ENCODE results near the gene CARD6.
A peak's percentile ranks its signal among the peaks of the same experiment; 100 is the strongest.
"Not testable (repeated sequence)": the region's sequence is repeated elsewhere in the genome, so short reads cannot be mapped to it uniquely, and the experiment has no call there.

Gene CARD6

DNA sequence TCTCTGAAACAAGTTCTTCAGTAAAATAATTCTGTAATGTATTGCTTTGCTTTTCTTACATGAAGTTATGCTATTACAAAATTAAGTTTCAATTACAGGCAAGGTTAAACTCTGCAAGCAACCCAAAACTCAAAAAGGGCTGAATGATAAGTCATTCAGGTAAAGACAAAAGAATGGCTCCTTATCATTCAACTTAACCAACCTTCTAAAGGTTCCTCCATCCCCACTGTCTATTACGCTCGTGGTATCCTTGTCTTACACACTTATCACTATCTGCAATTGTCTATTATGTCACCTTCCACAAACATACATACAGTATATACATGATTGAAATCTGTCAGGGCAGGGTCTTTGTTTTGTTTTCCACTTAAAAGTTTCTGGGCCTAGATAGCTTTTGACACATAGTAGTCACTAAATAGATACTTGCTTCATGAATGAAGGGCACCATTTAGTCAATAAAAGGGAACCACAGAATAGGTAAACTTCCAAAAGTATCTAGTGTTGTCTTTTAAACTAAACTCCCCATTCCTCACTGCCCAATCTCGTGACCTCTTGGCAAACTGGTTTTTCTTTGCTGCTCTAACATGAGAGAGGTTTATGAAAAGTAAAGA, 13.0 kb upstream of the CARD6 start:
- DNase-seq, result no peak

- no peak for DNase-seq
Measured at GRCh38 chr5:40828690-40829661, 12.2 kb upstream of the CARD6 start.

- no peak for DNase-seq
Measured at GRCh38 chr5:40829748-40830533, 11.2 kb upstream of the CARD6 start.

- DNase-seq, result no peak
Measured at GRCh38 chr5:40831346-40832210, 9.6 kb upstream of the CARD6 start.

DNA sequence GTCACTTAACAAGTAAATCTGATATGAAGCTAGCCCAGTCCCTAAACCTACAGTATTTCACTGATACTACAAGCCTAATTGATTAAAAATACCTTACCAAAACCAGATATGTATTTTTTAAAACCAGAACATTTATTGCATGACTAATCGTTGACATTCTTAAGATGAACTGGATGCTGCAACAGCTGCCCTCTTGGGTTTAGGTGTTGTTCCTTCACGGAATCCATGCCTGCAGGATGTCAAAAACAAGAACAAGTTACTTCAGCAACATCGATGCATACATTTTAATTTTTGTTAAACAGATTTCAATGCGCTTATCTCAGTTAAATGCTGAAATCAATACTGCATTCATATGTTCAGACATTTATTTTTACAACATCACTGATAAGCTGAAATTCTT, 8.8 kb upstream of the CARD6 start:
- DNase-seq, result no peak

GRCh38 chr5:40833712-40834229, 7.4 kb upstream of the CARD6 start:
- DNase-seq, result no peak

DNA sequence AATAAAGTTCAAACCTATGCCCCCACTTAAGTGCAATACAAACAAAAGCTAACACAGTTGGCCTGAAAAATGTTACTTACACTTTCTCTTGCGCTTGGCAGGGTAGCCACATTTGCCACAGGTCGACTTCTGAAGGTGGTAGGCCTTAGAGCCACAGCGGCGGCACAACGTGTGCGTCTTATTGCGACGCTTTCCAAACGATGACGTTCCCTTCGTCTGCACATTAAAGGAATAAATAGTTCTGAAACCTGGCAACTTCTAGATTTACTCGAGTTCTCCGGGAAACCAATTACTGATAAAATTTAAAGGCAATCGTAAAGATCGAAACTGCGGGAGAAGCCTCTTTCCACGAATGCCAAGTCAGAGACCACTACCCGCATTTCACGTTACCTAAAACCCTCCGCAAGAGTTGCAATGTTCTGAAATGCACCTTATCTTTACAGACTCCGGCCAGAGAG, 6.7 kb upstream of the CARD6 start:
- peak; percentile 41 for DNase-seq

GRCh38 chr5:40834849-40835787, 6.0 kb upstream of the CARD6 start, which contains the start of gene RPL37:
TSS of gene RPL37 (minus strand) at chr5:40835222. CDS start at chr5:40835185, 37 bp downstream.
- DNase-seq, result peak; percentile 89

GRCh38 chr5:40838086-40838485, 3.1 kb upstream of the CARD6 start:
- DNase-seq, result no peak

GRCh38 chr5:40842351-40842750, 1.2 kb downstream of the CARD6 start:
- no peak for DNase-seq

GRCh38 chr5:40844565-40844964, 3.4 kb downstream of the CARD6 start:
- DNase-seq, result no peak

DNA sequence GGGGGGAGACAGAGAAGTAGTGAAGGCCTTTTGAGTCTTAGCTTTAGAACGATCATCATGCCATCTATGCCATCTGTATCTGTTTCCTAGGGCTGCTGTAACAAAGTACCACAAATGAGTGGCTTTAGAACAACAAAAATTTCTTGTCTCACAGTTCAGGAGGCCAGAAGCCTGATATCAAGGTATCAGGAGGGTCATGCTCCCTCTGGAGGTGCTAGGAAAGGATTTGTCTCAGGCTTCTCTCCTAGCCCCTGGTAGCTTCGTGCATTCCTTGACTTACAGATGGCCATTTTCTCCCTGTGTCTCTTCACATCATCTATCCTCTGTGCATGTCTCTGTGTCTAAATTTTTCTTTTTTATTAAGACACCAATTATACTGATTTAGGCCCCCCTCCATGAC, 5.2 kb downstream of the CARD6 start:
- no peak for DNase-seq

DNA sequence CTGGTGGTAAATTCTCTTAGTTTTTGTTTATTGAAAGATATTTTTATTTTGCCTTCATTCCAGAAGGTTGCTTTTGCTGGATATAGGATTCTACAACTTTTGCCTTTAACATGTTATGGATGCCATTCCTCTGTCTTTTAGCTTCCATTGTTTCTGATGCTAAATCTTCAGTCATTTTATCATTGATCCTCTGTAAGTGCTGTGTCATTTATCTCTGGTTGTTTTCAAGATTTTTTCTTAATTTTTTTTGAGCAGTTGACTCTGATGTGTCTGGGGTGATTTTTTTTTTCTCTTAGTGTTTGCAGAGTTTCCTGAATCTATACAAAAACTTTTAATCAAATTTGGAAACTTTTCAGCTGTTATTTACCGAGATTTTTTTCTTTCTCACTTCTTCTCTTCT, 6.4 kb downstream of the CARD6 start:
- no peak for DNase-seq

DNA sequence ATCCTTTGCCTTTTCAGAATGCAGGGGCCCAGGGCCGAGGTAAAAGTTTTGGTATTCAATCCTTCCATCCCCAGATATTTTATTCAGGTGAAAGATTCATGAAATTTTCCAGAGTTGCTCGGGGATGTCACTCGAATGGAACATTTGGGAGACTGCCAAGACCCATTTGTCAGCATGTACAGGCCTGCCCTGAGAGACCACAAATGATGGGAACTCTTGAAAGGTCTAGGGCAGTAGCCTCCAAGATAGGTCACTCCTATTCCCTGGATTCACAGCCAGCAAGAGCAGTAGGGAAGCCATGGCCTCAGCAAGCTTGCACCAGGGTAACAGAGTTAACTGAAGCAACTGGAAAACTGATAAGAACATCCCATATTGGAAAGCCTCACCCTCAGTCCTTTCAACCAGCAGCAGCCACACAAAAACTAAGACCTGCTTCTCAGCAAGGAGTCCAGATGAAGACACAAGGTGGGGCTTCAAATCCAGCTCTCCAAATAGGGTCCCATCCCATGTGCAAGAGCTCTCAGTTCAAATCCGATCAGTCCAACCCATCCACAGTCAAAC, 12.5 kb downstream of the CARD6 start:
- DNase-seq, result no peak

- no peak for DNase-seq
Measured at GRCh38 chr5:40860711-40861110, 19.5 kb downstream of the CARD6 start.

GRCh38 chr5:40865004-40865403, 23.8 kb downstream of the CARD6 start:
- not testable (repeated sequence) for DNase-seq

- no peak for DNase-seq
Measured at GRCh38 chr5:40866844-40867243, 25.7 kb downstream of the CARD6 start.

GRCh38 chr5:40869384-40869783, 28.2 kb downstream of the CARD6 start:
- DNase-seq, result no peak

- DNase-seq, result no peak
Measured at GRCh38 chr5:40871177-40871576, 30.0 kb downstream of the CARD6 start.

DNA sequence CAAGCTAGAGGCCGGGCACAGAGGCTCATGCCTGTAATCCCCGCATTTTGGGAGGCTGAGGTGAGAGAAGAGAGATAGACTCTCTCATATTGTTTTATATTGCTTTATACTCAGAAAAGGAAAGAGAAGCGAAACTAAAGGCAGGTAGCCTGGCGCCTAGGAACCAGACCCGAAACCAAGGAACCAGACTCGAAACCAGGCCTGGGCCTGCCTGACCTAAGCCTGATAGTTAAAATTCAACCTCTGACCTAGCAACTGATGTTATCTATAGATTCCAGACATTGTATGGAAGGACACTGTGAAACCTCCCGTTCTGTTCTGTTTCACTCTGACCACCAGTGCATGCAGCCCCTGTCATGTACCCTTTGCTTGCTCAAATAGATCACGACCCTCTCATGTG, 31.1 kb downstream of the CARD6 start:
- not testable (repeated sequence) for DNase-seq

Measured in activated gamma-delta T cell treated with Interleukin-2 at 50 U/mL for 16 hours (primary cell).